ENCODE measurements around the gene FTCDNL1.

GRCh38 chr2:199754766-199755165 lies 96.2 kb downstream of the FTCDNL1 start:
- TF ChIP-seq, protein P1, sequence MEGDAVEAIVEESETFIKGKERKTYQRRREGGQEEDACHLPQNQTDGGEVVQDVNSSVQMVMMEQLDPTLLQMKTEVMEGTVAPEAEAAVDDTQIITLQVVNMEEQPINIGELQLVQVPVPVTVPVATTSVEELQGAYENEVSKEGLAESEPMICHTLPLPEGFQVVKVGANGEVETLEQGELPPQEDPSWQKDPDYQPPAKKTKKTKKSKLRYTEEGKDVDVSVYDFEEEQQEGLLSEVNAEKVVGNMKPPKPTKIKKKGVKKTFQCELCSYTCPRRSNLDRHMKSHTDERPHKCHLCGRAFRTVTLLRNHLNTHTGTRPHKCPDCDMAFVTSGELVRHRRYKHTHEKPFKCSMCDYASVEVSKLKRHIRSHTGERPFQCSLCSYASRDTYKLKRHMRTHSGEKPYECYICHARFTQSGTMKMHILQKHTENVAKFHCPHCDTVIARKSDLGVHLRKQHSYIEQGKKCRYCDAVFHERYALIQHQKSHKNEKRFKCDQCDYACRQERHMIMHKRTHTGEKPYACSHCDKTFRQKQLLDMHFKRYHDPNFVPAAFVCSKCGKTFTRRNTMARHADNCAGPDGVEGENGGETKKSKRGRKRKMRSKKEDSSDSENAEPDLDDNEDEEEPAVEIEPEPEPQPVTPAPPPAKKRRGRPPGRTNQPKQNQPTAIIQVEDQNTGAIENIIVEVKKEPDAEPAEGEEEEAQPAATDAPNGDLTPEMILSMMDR (IDR thresholded peaks at IDR 0.05) = no peak
- TF ChIP-seq POLR2A (IDR thresholded peaks at IDR 0.05) = no peak

Data from thyroid gland (tissue), 4 donors.